SK-N-SH (cell line): ENCODE results near the gene KIDINS220. TPM values are rescaled to one million over a fixed set of nuclear protein-coding genes. Genes with fewer than 3 reads are reported as not detected.

Source experiments
- CTCF ChIA-PET: fragments of 300-600, 350-600 bp; formaldehyde crosslinking; extraction: SDS; loops from one replicate; lab custom pipeline; 2021; lab: Yijun Ruan, JAX
- POLR2A ChIA-PET: fragments of 350-600 bp; sonication (Branson Sonifier 250); formaldehyde crosslinking; extraction: SDS; loops from one replicate; lab custom pipeline; 2020; ENCODE audit warnings: antibody characterized with exemption, inconsistent platforms; lab: Yijun Ruan, JAX
- DNase-seq: peaks from one replicate; pipeline ENCODE4 v3.0.0; 2012
- H2AFZ ChIP-seq: fragments of 200-600 bp; sonication (generic); 2 replicates; pipeline ENCODE4 v1.8.1; 2016; ENCODE audit warnings: antibody characterized with exemption, mild to moderate bottlenecking, low read depth
- H3F3A ChIP-seq: fragments of 200-600 bp; sonication (generic); replicated peaks from 2 replicates; pipeline ENCODE3; 2016; ENCODE audit warnings: antibody characterized with exemption, mild to moderate bottlenecking; ENCODE audit not compliant: insufficient read depth
- H3K27ac ChIP-seq, 2 experiments: fragments of 200-500 bp in 1 of 2; fragments of 200-600 bp in 1 of 2; sonication (Bioruptor generic) in 1 of 2; sonication (generic), shearing (Covaris generic) in 1 of 2; 2 replicates each; pipeline versions ENCODE4 v1.5.1 to v1.6.1; 2014 to 2016; ENCODE audit warnings: low read depth in 2 of 2, inconsistent platforms in 1 of 2, low read length in 1 of 2, mild to moderate bottlenecking in 1 of 2, mixed read lengths in 1 of 2
- H3K27me3 ChIP-seq: fragments of 200-600 bp; sonication (generic), shearing (Covaris generic); 2 replicates; pipeline ENCODE4 v1.6.1; 2016; ENCODE audit warnings: mixed run types; ENCODE audit not compliant: insufficient read depth
- H3K36me3 ChIP-seq, 2 experiments: fragments of 200-500 bp in 1 of 2; fragments of 200-600 bp in 1 of 2; sonication (Bioruptor generic) in 1 of 2; sonication (generic) in 1 of 2; replicated peaks in 1 of 2; 2 replicates each; pipeline versions ENCODE3 to v1.5.1; 2014 to 2016; ENCODE audit warnings: low read length in 1 of 2, mild to moderate bottlenecking in 1 of 2; ENCODE audit not compliant: insufficient read depth in 2 of 2, control insufficient read depth in 1 of 2
- H3K4me1 ChIP-seq, 2 experiments: fragments of 200-500 bp in 1 of 2; fragments of 200-600 bp in 1 of 2; sonication (Bioruptor generic) in 1 of 2; sonication (generic), shearing (Covaris generic) in 1 of 2; 2 replicates each; pipeline versions ENCODE4 v1.5.1 to v1.6.1; 2014 to 2016; ENCODE audit warnings: low read depth in 1 of 2, low read length in 1 of 2, mixed run types in 1 of 2; ENCODE audit not compliant: insufficient read depth in 2 of 2, control insufficient read depth in 1 of 2
- H3K4me2 ChIP-seq: fragments of 200-600 bp; sonication (generic), shearing (Covaris generic); 2 replicates; pipeline ENCODE4 v1.6.1; 2017; ENCODE audit warnings: mixed run types
- H3K4me3 ChIP-seq, 2 experiments: fragments of 200-500 bp in 1 of 2; fragments of 200-600 bp in 1 of 2; sonication (Bioruptor generic) in 1 of 2; sonication (generic), shearing (Covaris generic) in 1 of 2; 2 replicates each; pipeline versions ENCODE4 v1.5.1 to v1.8.1; 2014 to 2016; ENCODE audit warnings: low read depth in 2 of 2, inconsistent platforms in 1 of 2, low read length in 1 of 2, mild to moderate bottlenecking in 1 of 2, mixed read lengths in 1 of 2, moderate library complexity in 1 of 2
- H3K79me2 ChIP-seq: fragments of 200-600 bp; sonication (generic); 2 replicates; pipeline ENCODE4 v1.8.1; 2017; ENCODE audit warnings: mild to moderate bottlenecking; ENCODE audit not compliant: insufficient read depth
- H3K9ac ChIP-seq: fragments of 200-600 bp; sonication (generic); 2 replicates; pipeline ENCODE4 v1.6.1; 2017; ENCODE audit warnings: mixed run types
- H3K9me2 ChIP-seq: fragments of 200-600 bp; sonication (generic); 2 replicates; pipeline ENCODE4 v1.6.1; 2017; ENCODE audit warnings: mixed run types
- H3K9me3 ChIP-seq: fragments of 200-600 bp; sonication (generic); 2 replicates; pipeline ENCODE4 v1.6.1; 2017; ENCODE audit warnings: mixed run types, mild to moderate bottlenecking, moderate library complexity
- H4K20me1 ChIP-seq: fragments of 200-600 bp; sonication (generic); 2 replicates; pipeline ENCODE4 v1.6.1; 2017; ENCODE audit warnings: mild to moderate bottlenecking, mixed run types; ENCODE audit not compliant: insufficient read depth
- EZH2phosphoT487 ChIP-seq: fragments of 200-600 bp; sonication (generic); IDR thresholded peaks from 2 replicates; pipeline ENCODE4 v1.6.1; 2017; ENCODE audit warnings: low read depth, mixed run types, mild to moderate bottlenecking, antibody characterized with exemption, moderate library complexity, borderline replicate concordance
- GATA2 ChIP-seq: sonication (generic); formaldehyde crosslinking; IDR thresholded peaks from 2 replicates; pipeline ENCODE4 v1.5.0; 2020; ENCODE audit warnings: mild to moderate bottlenecking, missing genetic modification reagents
- IRF3 ChIP-seq: fragments of 150-350 bp; IDR thresholded peaks from 2 replicates; pipeline ENCODE4 v1.6.1; 2016; ENCODE audit warnings: mild to moderate bottlenecking, low read depth, low read length
- MAX ChIP-seq: IDR thresholded peaks from 2 replicates; pipeline ENCODE4 v1.4.0; 2012; ENCODE audit warnings: low read depth
- MXI1 ChIP-seq: IDR thresholded peaks from 2 replicates; pipeline ENCODE4 v1.6.1; 2012; ENCODE audit warnings: mild to moderate bottlenecking, low read depth, low read length, improper control_type of control experiment
- NRF1 ChIP-seq: IDR thresholded peaks from 2 replicates; pipeline ENCODE4 v1.6.1; 2012; ENCODE audit warnings: low read depth, mild to moderate bottlenecking, low read length
- POLR2AphosphoS5 ChIP-seq: IDR thresholded peaks from 2 replicates; pipeline ENCODE4 v1.6.1; 2012; ENCODE audit warnings: low read depth, low read length
- SIN3A ChIP-seq: IDR thresholded peaks from 2 replicates; pipeline ENCODE4 v1.6.1; 2012; ENCODE audit warnings: low read depth, mild to moderate bottlenecking, low read length, moderate library complexity, borderline replicate concordance
- TAF1 ChIP-seq: IDR thresholded peaks from 2 replicates; pipeline ENCODE4 v1.6.1; 2012; ENCODE audit warnings: low read depth, mild to moderate bottlenecking, low read length, moderate library complexity, borderline replicate concordance
- USF1 ChIP-seq: IDR thresholded peaks from 2 replicates; pipeline ENCODE4 v1.4.0; 2012; ENCODE audit warnings: low read depth, borderline replicate concordance
- USF2 ChIP-seq: fragments of 150-350 bp; IDR thresholded peaks from 2 replicates; pipeline ENCODE4 v1.6.1; 2017; ENCODE audit warnings: antibody characterized with exemption, low read length, low read depth, borderline replicate concordance
- YY1 ChIP-seq: IDR thresholded peaks from 2 replicates; pipeline ENCODE4 v1.4.0; 2012; ENCODE audit warnings: low read depth, mild to moderate bottlenecking
- ZBTB33 ChIP-seq: IDR thresholded peaks from 2 replicates; pipeline ENCODE4 v1.4.0; 2012; ENCODE audit warnings: low read depth, borderline replicate concordance
- WGBS: methylation state at CpG from one replicate; pipeline ENCODE4 v1.1.6; 2017; ENCODE audit warnings: low lambda C conversion rate; 5-methylcytosine and 5-hydroxymethylcytosine counted together
- polyA plus RNA-seq, 3 experiments: library from polyadenylated mRNA; depleted of rRNA; stranded (reverse); fragments of >200 nt; gene quantifications; 2 replicates each; pipeline ENCODE4 v1.2.3, GENCODE V29; 2012

Gene KIDINS220
- 18.2 and 22.8 TPM in 2 replicates for polyA plus RNA-seq (2012; rRNA removed)
- polyA plus RNA-seq (2012; cell fraction: cytosol; rRNA removed): 19.7 and 20.6 TPM in 2 replicates
- polyA plus RNA-seq (2012; cell fraction: nucleus; rRNA removed): 26.5 and 51.8 TPM in 2 replicates

GRCh38 chr2:8836971-8837794 lies at the start of gene KIDINS220:
TSS of gene KIDINS220 (minus strand) at chr2:8837613. CDS start at chr2:8827093, 10,520 bp downstream.
- WGBS: 3% methylated on average over 56 of the region's 67 CpGs
- Histone ChIP-seq H3K9me3 (no peaks in the 10 kb centered on the region), H3K36me3 (no peaks in the 10 kb centered on the region)

More at GRCh38 chr2:8836971-8837794, at the start of gene KIDINS220:
- CTCF ChIA-PET: interaction anchor here (0.9 to 1.0 kb wide), 2 partner anchors 35 to 302 kb away, joined by 3 to 4 read pairs; no protein-coding TSS in a partner anchor
- Histone ChIP-seq H3K4me3 (peak within 1 kb of the TSS; percentile 81), H3K9ac (peak within 1 kb of the TSS; percentile 71), H4K20me1 (peaks cover 10% of the 10 kb centered on the region), H3K9me2 (no peaks in the 10 kb centered on the region; the same call in 1 of the 2 replicates), H2AFZ (peak within 1 kb of the TSS; percentile 90), H3F3A (no peaks in the 10 kb centered on the region), H3K4me1 (peaks cover 0 to 8% of the 10 kb centered on the region in 2 experiments; a peak in 1 of 4 replicates), H3K27ac (peak within 1 kb of the TSS; percentile 25 to 29; a peak in 2 of 4 replicates), H3K79me2 (peaks cover 52% of the 10 kb centered on the region), H3K27me3 (no peaks in the 10 kb centered on the region), H3K4me2 (peak within 1 kb of the TSS; percentile 79)
- peak; percentile 100 for DNase-seq
- peak; percentile 92 for TF ChIP-seq MXI1
- peak; percentile 95 for TF ChIP-seq POLR2AphosphoS5
- TF ChIP-seq ZBTB33: no peak
- peak; percentile 97 for TF ChIP-seq SIN3A
- TF ChIP-seq TAF1: peak; percentile 94
- TF ChIP-seq YY1: peak; percentile 95
- TF ChIP-seq IRF3: no peak
- no peak for TF ChIP-seq EZH2phosphoT487
- TF ChIP-seq NRF1: no peak
- peak; percentile 80 for TF ChIP-seq USF2
- peak; percentile 88 for TF ChIP-seq MAX
- TF ChIP-seq GATA2 (CRISPR knock-in tag): no peak
- TF ChIP-seq USF1: peak; percentile 96
- POLR2A ChIA-PET: interaction anchor here (0.6 to 0.7 kb wide), 2 partner anchors 162 to 166 kb away, joined by 3 read pairs; partner anchors contain the start of gene MBOAT2
